Pancreas (tissue), 10 donors: ENCODE data around the gene NSG2. TPM values are rescaled to one million over a fixed set of nuclear protein-coding genes. Genes with fewer than 3 reads are reported as not detected.

Source experiments
- ATAC-seq, 4 donors: fragments of 200-7000 bp; cut with Tn5 transposase; one replicate each; pipeline versions ENCODE4 v1.8.0 to v1.9.1; 2020; ENCODE audit warnings: mild to moderate bottlenecking in 4 of 4, moderate library complexity in 4 of 4
- DNase-seq, 6 donors: peaks; one replicate each; pipeline ENCODE4 v3.0.0-alpha.2; 2020
- FAIRE-seq: peaks from 2 replicates; lab custom pipeline; 2012; peaks lifted over from hg19 to GRCh38; lab: Jason Lieb, UNC
- H3K27ac ChIP-seq, 4 donors: fragments of 200-600 bp; sonication (generic); 1 replicate in 3 of 4; 2 replicates in 1 of 4; pipeline versions ENCODE4 v1.5.0 to v1.8.0; 2020
- H3K27me3 ChIP-seq, 4 donors: fragments of 200-600 bp; one replicate each; pipeline ENCODE4 v1.8.0; 2021
- H3K36me3 ChIP-seq, 3 donors: fragments of 200-600 bp; sonication (generic) in 1 of 3; one replicate each; pipeline versions ENCODE4 v1.5.0 to v1.8.0; 2020 to 2021
- H3K4me1 ChIP-seq, 3 donors: fragments of 200-600 bp; one replicate each; pipeline ENCODE4 v1.8.0; 2021
- H3K4me3 ChIP-seq, 4 donors: fragments of 200-600 bp; sonication (generic) in 2 of 4; one replicate each; pipeline versions ENCODE4 v1.5.0 to v1.8.0; 2020 to 2021
- H3K9me3 ChIP-seq, 4 donors: fragments of 200-600 bp; one replicate each; pipeline ENCODE4 v1.8.0; 2021
- WGBS, 2 donors: extraction: QIAGEN DNeasy Blood & Tissue Kit; methylation state at CpG; one replicate each; pipeline ENCODE4 v1.1.7; 2013; 5-methylcytosine and 5-hydroxymethylcytosine counted together
- intact Hi-C, 3 donors: fragments of 100-400 bp; cut with DNase I; formaldehyde crosslinking; loops; one replicate each; pipeline versions ENCODE4 v1.11.1 to v1.14.2; 2022
- polyA plus RNA-seq, 2 donors: library from polyadenylated mRNA; stranded (reverse); fragments of 200-250 nt; gene quantifications; one replicate each; pipeline ENCODE4 v1.2.3, GENCODE V29; 2013
- total RNA-seq, 6 donors: library from RNA; stranded (reverse); fragmentation: NEBNext Ultra II Directional in 4 of 6; extraction: Animal tissue kit (Norgen Biotek cat#: 25700) in 4 of 6; gene quantifications; one replicate each; pipeline versions ENCODE4 v1.2.1 to v1.2.4, GENCODE V29; 2021 to 2023
- TF ChIP-seq, protein P1 (sequence below), 4 donors: fragments of 200-600 bp; sonication (generic) in 3 of 4; IDR thresholded peaks; one replicate each; pipeline versions ENCODE4 v1.5.0 to v1.8.0; 2021; ENCODE audit warnings: antibody characterized with exemption in 4 of 4
- donor health status: healthy with polysubstance abuse.
- donor health status: DM: no; HTN: no; CAD: no; lungs with moderate emphysema.
- donor health status: DM: no; HTN: no; CAD: no.
- donor health status: control.
- donor health status: control.
- donor health status: Bipolar disorder and iron deficiency.
- donor health status: DM: yes; HTN: yes; CAD: no.
- donor health status: DM: no; HTN: no; CAD: no.
- donor health status: DM: no; HTN: no; CAD: no.
- donor health status: DM: yes; HTN: yes; CAD: no.

Gene NSG2
- total and polyA plus RNA-seq, 8 donors: 0.19 to 3.5 (median 0.45) TPM

DNA sequence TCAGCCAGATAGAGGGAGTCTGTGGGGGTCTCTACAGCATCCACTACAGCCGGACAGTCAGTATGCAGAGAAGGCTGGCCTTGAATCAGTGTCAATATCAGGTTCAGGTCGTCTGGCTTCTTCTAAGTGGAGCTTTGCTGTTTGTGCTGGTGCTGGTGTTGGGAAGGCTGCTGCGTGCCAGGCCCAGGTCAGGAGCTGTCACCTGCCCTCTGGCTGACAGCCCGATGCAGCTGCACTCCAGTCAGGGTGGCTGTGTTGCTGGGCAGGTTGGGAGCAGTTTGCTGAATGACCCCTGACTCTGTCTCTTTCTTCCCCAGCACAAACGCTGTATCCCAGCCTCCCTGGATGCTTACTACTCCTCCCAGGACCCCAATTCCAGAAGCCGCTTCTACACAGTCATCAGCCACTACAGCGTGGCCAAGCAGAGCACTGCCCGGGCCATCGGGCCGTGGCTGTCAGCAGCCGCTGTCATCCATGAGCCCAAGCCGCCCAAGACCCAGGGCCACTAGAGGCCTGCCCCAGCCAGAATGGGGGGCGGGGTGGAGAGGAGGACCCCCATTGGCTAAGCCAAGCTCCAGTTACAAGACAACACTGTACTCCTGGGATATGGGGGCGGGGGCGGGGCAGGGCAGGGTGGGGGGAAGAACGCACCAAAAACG is 61.6 kb downstream of the NSG2 start:
- 63 to 73% methylated on average over 17 of the region's 17 CpGs for WGBS, 2 donors
- TF ChIP-seq, protein P1, sequence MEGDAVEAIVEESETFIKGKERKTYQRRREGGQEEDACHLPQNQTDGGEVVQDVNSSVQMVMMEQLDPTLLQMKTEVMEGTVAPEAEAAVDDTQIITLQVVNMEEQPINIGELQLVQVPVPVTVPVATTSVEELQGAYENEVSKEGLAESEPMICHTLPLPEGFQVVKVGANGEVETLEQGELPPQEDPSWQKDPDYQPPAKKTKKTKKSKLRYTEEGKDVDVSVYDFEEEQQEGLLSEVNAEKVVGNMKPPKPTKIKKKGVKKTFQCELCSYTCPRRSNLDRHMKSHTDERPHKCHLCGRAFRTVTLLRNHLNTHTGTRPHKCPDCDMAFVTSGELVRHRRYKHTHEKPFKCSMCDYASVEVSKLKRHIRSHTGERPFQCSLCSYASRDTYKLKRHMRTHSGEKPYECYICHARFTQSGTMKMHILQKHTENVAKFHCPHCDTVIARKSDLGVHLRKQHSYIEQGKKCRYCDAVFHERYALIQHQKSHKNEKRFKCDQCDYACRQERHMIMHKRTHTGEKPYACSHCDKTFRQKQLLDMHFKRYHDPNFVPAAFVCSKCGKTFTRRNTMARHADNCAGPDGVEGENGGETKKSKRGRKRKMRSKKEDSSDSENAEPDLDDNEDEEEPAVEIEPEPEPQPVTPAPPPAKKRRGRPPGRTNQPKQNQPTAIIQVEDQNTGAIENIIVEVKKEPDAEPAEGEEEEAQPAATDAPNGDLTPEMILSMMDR (IDR thresholded peaks at IDR 0.05): no peak
- H3K36me3 ChIP-seq: no peaks in the 10 kb centered on the region

DNA sequence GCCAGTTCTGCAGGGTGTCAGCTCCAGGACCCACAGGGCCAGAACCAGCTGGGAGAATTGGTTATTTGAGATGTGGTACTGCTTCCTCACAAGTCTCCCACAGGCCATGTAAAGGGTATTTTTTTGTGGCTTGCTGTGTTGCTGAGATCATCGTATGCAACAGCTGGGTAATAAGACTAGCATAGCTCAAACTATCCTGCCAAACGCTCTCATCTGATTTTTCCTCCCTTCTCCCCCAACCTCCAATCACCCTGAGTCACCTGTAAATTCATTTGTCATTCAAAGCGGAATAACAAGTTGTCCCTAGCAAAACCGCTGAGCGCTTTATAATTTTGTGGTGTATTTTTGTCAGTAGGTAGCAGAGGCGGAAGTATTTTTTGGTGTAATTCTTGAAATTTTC is 63.2 kb downstream of the NSG2 start:
- TF ChIP-seq, protein P1 (IDR thresholded peaks at IDR 0.05): no peak
- no peak for ATAC-seq
- no peak for FAIRE-seq
- H3K36me3 ChIP-seq: no peaks in the 10 kb centered on the region
- H3K9me3 ChIP-seq: no peaks in the 10 kb centered on the region
- no peak for DNase-seq
- intact Hi-C loops: no loop called here
- no peak overlapping the region for H3K27ac ChIP-seq
- no peak overlapping the region for H3K4me3 ChIP-seq
- H3K27me3 ChIP-seq: no peaks in the 10 kb centered on the region
- WGBS, 2 donors: 82 to 89% methylated on average over 6 of the region's 6 CpGs
- H3K4me1 ChIP-seq: no peaks in the 10 kb centered on the region

More for the DNA sequence above, 61.6 kb downstream of the NSG2 start:
- H3K27ac ChIP-seq: no peak overlapping the region
- ATAC-seq (no peak), DNase-seq (no peak), FAIRE-seq (no peak)
- H3K4me1 ChIP-seq: no peaks in the 10 kb centered on the region
- intact Hi-C loops: no loop called here
- H3K4me3 ChIP-seq: no peak overlapping the region
- H3K27me3 ChIP-seq: no peaks in the 10 kb centered on the region
- no peaks in the 10 kb centered on the region for H3K9me3 ChIP-seq

- WGBS, 2 donors: 69 to 82% methylated on average over 10 of the region's 10 CpGs
- Histone ChIP-seq H3K27me3 (no peaks in the 10 kb centered on the region), H3K4me3 (no peak overlapping the region), H3K27ac (no peak overlapping the region), H3K4me1 (no peaks in the 10 kb centered on the region), H3K9me3 (no peaks in the 10 kb centered on the region), H3K36me3 (no peaks in the 10 kb centered on the region)
- FAIRE-seq (no peak), DNase-seq (no peak), ATAC-seq (no peak)
- intact Hi-C loops: no loop called here
- TF ChIP-seq, protein P1 (IDR thresholded peaks at IDR 0.05): no peak
Observed at GRCh38 chr5:174109698-174110260, 64.3 kb downstream of the NSG2 start.

DNA sequence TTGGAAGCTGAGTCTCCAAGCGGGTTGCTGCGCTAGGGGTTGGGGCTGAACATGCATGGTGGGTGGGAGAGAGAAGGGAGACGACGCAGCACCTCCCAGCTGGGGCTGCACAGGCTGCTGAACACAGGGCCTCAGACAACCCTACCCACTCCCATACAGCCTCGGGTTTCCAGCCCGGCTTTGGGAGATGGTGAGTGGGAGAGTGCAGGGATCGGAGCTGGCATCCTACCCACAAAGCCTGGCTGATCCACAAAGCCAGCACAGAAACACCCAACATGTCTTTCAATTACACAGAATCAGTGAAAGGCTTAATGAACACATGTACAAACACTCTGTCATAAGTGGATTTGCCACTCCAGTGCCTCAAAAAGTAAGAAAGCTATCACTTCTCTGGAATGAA is 64.8 kb downstream of the NSG2 start:
- 80 to 87% methylated on average over 7 of the region's 7 CpGs for WGBS, 2 donors
- H3K36me3 ChIP-seq: no peaks in the 10 kb centered on the region
- no peak overlapping the region for H3K4me3 ChIP-seq
- no peaks in the 10 kb centered on the region for H3K27me3 ChIP-seq
- DNase-seq (no peak), FAIRE-seq (no peak), ATAC-seq (no peak)
- intact Hi-C loops: no loop called here
- H3K9me3 ChIP-seq: no peaks in the 10 kb centered on the region
- H3K27ac ChIP-seq: no peak overlapping the region
- TF ChIP-seq, protein P1 (IDR thresholded peaks at IDR 0.05): no peak
- no peaks in the 10 kb centered on the region for H3K4me1 ChIP-seq
